MM.1S (cell line): Measurements from ENCODE around the gene MDGA2.

Experiments
- DNase-seq: peaks from one replicate; pipeline ENCODE4 v3.0.0-alpha.2; 2015
- H2AFZ ChIP-seq: fragments of 300-600 bp; sonication (generic); 2 replicates; pipeline ENCODE4 v1.6.0; 2016; ENCODE audit warnings: antibody characterized with exemption, low read length
- H3F3A ChIP-seq: fragments of 300-600 bp; sonication (generic); 2 replicates; pipeline ENCODE4 v1.6.1; 2016; ENCODE audit warnings: mild to moderate bottlenecking, antibody characterized with exemption, low read length, moderate library complexity, mixed read lengths; ENCODE audit not compliant: insufficient read depth
- H3K27ac ChIP-seq: fragments of 300-600 bp; sonication (generic); 2 replicates; pipeline ENCODE4 v1.5.1; 2016; ENCODE audit warnings: mild to moderate bottlenecking, low read length
- H3K27me3 ChIP-seq: fragments of 300-600 bp; sonication (generic); replicated peaks from 2 replicates; pipeline ENCODE4 v1.6.0; 2016; ENCODE audit warnings: low read length; ENCODE audit not compliant: insufficient read depth
- H3K36me3 ChIP-seq: fragments of 300-600 bp; sonication (generic); replicated peaks from 2 replicates; pipeline ENCODE4 v1.6.1; 2016; ENCODE audit warnings: mild to moderate bottlenecking, low read length, mixed read lengths; ENCODE audit not compliant: insufficient read depth
- H3K4me1 ChIP-seq: fragments of 300-600 bp; sonication (generic); 2 replicates; pipeline ENCODE4 v1.6.1; 2016; ENCODE audit warnings: low read length, mixed read lengths
- H3K4me2 ChIP-seq: fragments of 300-600 bp; sonication (generic); 2 replicates; pipeline ENCODE4 v1.6.0; 2016; ENCODE audit warnings: low read depth, low read length
- H3K4me3 ChIP-seq: fragments of 300-600 bp; sonication (generic); 2 replicates; pipeline ENCODE4 v1.5.1; 2016; ENCODE audit warnings: low read length, mixed read lengths
- H3K79me2 ChIP-seq: fragments of 300-600 bp; sonication (generic); 2 replicates; pipeline ENCODE4 v1.6.1; 2016; ENCODE audit warnings: mixed run types, low read length, mixed read lengths
- H3K9ac ChIP-seq: fragments of 300-600 bp; sonication (generic); 2 replicates; pipeline ENCODE4 v1.6.1; 2016; ENCODE audit warnings: low read length, mixed read lengths
- H3K9me2 ChIP-seq: fragments of 300-600 bp; sonication (generic); replicated peaks from 2 replicates; pipeline ENCODE4 v1.6.1; 2016; ENCODE audit warnings: mild to moderate bottlenecking, low read length, mixed read lengths; ENCODE audit not compliant: insufficient read depth
- H3K9me3 ChIP-seq: fragments of 300-600 bp; sonication (generic); replicated peaks from 2 replicates; pipeline ENCODE4 v1.6.1; 2016; ENCODE audit warnings: mild to moderate bottlenecking, low read length, mixed read lengths; ENCODE audit not compliant: insufficient read depth
- H4K20me1 ChIP-seq: fragments of 300-600 bp; sonication (generic); 2 replicates; pipeline ENCODE4 v1.6.1; 2016; ENCODE audit warnings: mild to moderate bottlenecking, low read length, moderate library complexity, mixed read lengths; ENCODE audit not compliant: insufficient read depth
- CTCF ChIP-seq: fragments of 300-600 bp; sonication (generic); IDR thresholded peaks from 2 replicates; pipeline ENCODE4 v1.5.1; 2016; ENCODE audit warnings: antibody characterized with exemption, low read length, mixed read lengths
- EZH2 ChIP-seq: fragments of 300-600 bp; sonication (generic); optimal IDR thresholded peaks from 2 replicates; pipeline ENCODE3; 2017; ENCODE audit warnings: low read depth, mild to moderate bottlenecking, antibody characterized with exemption, low read length, mixed read lengths
- EZH2phosphoT487 ChIP-seq: fragments of 300-600 bp; sonication (generic); IDR thresholded peaks from 2 replicates; pipeline ENCODE4 v1.6.1; 2018; ENCODE audit warnings: antibody characterized with exemption, low read length

Gene MDGA2

GRCh38 chr14:47264842-47265241 lies 410.6 kb downstream of the MDGA2 start:
- no peaks in the 10 kb centered on the region for H3K36me3 ChIP-seq
- no peaks in the 10 kb centered on the region for H3K79me2 ChIP-seq
- no peaks in the 10 kb centered on the region for H3K9me3 ChIP-seq
- no peak overlapping the region for H2AFZ ChIP-seq
- H3K27ac ChIP-seq: no peak overlapping the region
- H3K9me2 ChIP-seq: no peaks in the 10 kb centered on the region
- no peaks in the 10 kb centered on the region for H4K20me1 ChIP-seq
- H3F3A ChIP-seq: no peaks in the 10 kb centered on the region
- no peaks in the 10 kb centered on the region for H3K4me1 ChIP-seq
- no peak overlapping the region for H3K4me2 ChIP-seq
- H3K9ac ChIP-seq: no peak overlapping the region
- no peak overlapping the region for H3K4me3 ChIP-seq
- DNase-seq: no peak
- no peaks in the 10 kb centered on the region for H3K27me3 ChIP-seq
- TF ChIP-seq CTCF (no peak), EZH2phosphoT487 (no peak), EZH2 (no peak)

GRCh38 chr14:47262801-47263200 lies 412.6 kb downstream of the MDGA2 start:
- no peak overlapping the region for H3K4me2 ChIP-seq
- no peaks in the 10 kb centered on the region for H3K27me3 ChIP-seq
- no peaks in the 10 kb centered on the region for H3K36me3 ChIP-seq
- H3K4me3 ChIP-seq: no peak overlapping the region
- H2AFZ ChIP-seq: no peak overlapping the region
- DNase-seq: no peak
- H3K4me1 ChIP-seq: no peaks in the 10 kb centered on the region
- no peak overlapping the region for H3K27ac ChIP-seq
- no peak for TF ChIP-seq EZH2phosphoT487
- no peak for TF ChIP-seq EZH2
- TF ChIP-seq CTCF: no peak
- no peak overlapping the region for H3K9ac ChIP-seq
- no peaks in the 10 kb centered on the region for H3K9me2 ChIP-seq
- no peaks in the 10 kb centered on the region for H3K9me3 ChIP-seq
- no peaks in the 10 kb centered on the region for H4K20me1 ChIP-seq
- H3F3A ChIP-seq: no peaks in the 10 kb centered on the region
- no peaks in the 10 kb centered on the region for H3K79me2 ChIP-seq

GRCh38 chr14:47261350-47261749 lies 414.1 kb downstream of the MDGA2 start:
- Histone ChIP-seq H3K36me3 (no peaks in the 10 kb centered on the region), H3K27me3 (no peaks in the 10 kb centered on the region), H3K9me2 (no peaks in the 10 kb centered on the region), H3K4me3 (no peak overlapping the region), H3K4me2 (no peak overlapping the region), H3K79me2 (no peaks in the 10 kb centered on the region), H4K20me1 (no peaks in the 10 kb centered on the region), H3K9me3 (no peaks in the 10 kb centered on the region), H3K9ac (no peak overlapping the region), H3F3A (no peaks in the 10 kb centered on the region), H3K4me1 (no peaks in the 10 kb centered on the region), H2AFZ (no peak overlapping the region), H3K27ac (no peak overlapping the region)
- no peak for TF ChIP-seq EZH2
- no peak for TF ChIP-seq EZH2phosphoT487
- no peak for TF ChIP-seq CTCF
- DNase-seq: no peak
